Stimulated activated CD4-positive, alpha-beta T cell treated with anti-CD3 and anti-CD28 coated beads, Interleukin-15, amount 100 ng/mL, for 24 hours (primary cell): Measurements from ENCODE around the gene CDH1.
A peak's percentile ranks its signal among the peaks of the same experiment; 100 is the strongest.

Source experiments
- DNase-seq: peaks from one replicate; pipeline ENCODE4 v3.0.0-alpha.2; 2020

CDH1 gene

GRCh38 chr16:68732741-68733399 lies 4.2 kb upstream of the CDH1 start:
- DNase-seq, result no peak

GRCh38 chr16:68733570-68733969 lies 3.5 kb upstream of the CDH1 start:
- DNase-seq, result no peak

DNA sequence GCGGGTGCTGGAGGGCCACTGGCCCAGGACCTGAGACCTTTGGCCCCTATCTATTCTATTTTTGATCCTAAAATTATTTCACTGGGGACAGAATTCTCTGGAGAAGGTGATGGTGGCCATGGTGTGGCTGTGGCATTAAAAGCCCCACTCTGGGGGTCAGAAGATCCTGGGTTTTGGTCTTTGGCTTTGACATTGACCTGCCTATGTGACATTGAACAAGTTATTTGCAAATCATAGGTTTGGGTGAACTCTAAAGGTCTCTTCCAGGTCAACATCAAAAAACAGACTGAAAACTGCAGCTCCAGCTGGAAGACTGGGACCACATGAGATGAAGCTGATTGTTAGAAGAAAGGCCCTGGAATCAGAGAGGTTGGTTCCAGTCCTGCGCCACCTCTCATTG lies 2.3 kb upstream of the CDH1 start:
- DNase-seq, result no peak

GRCh38 chr16:68736561-68736960 lies 531 bp upstream of the CDH1 start:
- no peak for DNase-seq

GRCh38 chr16:68737730-68738629 lies 888 bp downstream of the CDH1 start:
- no peak for DNase-seq

DNA sequence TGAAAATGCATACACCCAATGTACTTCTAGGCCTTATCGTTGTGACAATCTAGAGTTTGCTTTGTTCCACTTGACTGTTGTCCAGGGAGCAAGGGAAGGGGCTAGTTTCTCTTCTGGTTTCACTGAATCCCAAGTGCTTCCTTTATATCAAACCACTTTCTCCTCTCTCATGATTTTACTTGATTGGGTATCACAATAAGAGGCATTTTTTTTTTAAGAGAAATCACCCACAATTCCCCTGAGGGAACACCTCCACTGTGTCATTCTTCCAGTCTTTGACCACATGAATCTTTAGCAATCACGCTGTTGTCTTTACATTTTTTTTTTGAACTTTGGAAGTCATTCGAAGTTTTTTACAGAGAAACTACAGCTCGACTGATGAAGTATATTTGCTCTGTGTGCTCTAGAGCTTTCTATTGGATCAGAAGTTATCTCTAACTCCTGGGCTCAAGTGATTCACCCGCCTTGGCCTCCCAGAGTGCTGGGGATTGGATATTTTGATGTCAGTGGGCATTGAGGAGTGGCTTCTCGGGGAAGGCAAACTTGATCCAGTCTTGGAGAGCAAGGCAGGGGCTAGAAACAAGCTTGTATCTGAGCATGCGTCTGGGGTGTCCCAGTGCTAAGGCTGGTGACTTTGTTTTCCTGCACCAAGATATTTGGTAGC lies 3.0 kb downstream of the CDH1 start:
- DNase-seq, result no peak

- DNase-seq, result no peak
Measured at GRCh38 chr16:68740628-68741346, 3.7 kb downstream of the CDH1 start.

DNA sequence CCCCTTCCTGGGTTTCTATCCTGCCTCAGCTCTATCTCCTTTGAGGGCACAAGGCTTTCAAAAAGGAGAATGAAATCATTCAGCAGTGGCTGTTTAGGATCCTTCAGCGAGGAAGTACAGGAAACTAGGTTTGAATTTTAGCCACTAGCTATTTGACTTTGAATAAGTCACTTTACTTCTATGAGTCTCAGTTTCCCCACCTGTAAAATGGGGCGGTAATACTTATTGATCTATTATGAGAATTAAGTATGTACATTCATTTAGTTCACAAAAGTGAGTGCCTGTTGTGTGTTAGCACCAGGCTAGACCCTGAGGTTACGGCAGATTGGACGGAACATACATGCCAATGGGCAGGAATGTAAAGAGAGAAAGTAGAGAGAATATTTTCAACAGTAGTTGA lies 6.6 kb downstream of the CDH1 start:
- DNase-seq, result no peak

DNA sequence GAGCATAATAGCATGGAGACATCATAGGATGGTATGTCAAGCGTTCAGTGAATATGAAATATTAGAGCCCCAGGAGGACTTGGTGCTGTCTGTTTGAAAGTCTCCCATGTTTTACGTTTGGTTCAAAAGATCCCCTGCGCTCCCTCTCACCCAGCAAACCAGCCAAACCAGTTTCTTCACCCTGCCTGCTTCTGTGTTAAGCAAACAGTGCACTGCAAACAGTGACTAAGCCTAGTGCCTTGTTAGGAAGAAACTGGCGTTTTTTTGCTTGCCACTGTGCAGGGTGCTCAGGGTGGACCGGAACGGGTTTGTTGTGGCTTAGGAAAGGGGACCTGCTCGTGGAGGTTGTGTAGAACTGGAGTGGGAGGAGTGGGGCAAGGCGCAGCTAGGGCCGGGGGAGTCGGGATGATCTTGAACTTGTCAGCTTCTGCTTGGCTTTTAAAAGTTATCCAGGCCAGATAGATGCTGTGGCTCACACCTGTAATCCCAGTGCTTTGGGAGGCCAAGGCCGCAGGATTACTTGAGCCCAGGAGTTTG lies 7.7 kb downstream of the CDH1 start:
- no peak for DNase-seq

DNA sequence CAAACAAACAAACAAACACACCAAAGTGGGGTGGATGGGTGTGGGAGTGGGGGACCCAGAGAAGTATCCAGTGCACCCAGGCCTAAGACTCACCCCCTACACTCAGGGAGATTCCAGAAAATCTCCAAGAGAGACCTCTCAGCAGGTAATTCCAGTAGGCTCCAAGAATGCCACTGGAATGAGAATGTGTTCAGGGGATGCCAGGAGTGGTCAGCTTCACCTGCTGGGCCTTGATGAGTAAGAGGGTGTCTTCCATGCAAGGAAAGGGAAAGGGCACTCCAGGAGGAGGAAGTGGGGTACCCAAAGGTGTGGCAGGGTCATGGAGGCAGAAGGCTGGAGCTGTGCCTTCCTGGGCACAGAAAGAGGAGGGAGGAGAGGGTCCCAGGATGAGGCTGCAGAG lies 9.9 kb downstream of the CDH1 start:
- DNase-seq, result no peak

- no peak for DNase-seq
Measured at GRCh38 chr16:68749432-68749831, 12.3 kb downstream of the CDH1 start.

DNA sequence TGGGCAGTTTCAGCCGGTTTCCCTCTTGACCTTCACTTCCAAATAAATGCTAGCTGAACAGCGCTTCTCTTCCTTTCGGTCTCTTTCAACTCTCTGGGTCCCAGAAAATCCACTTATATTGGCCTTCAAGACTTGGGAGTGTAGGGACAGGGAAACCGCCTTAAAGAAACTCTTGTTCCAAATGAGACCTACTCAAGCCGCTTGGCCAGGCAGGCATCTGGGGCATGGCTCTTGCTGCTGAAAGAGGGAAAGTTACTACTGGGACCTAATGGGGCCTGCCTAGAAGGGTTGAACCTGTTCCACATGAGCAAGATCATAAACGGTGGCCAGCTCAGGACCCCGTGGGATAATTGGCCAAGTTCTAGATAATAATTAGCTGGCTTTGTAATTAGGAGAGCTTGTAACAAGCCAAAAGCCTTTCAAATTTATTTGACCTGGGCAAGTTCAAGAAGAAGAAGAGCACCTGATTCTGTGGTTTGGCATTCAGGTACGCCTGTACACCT lies 13.2 kb downstream of the CDH1 start:
- no peak for DNase-seq

- no peak for DNase-seq
Measured at GRCh38 chr16:68751160-68751559, 14.1 kb downstream of the CDH1 start.

- DNase-seq, result peak; percentile 69
Measured at GRCh38 chr16:68752602-68753001, 15.5 kb downstream of the CDH1 start.

GRCh38 chr16:68754084-68754792 lies 17.1 kb downstream of the CDH1 start:
- no peak for DNase-seq

DNA sequence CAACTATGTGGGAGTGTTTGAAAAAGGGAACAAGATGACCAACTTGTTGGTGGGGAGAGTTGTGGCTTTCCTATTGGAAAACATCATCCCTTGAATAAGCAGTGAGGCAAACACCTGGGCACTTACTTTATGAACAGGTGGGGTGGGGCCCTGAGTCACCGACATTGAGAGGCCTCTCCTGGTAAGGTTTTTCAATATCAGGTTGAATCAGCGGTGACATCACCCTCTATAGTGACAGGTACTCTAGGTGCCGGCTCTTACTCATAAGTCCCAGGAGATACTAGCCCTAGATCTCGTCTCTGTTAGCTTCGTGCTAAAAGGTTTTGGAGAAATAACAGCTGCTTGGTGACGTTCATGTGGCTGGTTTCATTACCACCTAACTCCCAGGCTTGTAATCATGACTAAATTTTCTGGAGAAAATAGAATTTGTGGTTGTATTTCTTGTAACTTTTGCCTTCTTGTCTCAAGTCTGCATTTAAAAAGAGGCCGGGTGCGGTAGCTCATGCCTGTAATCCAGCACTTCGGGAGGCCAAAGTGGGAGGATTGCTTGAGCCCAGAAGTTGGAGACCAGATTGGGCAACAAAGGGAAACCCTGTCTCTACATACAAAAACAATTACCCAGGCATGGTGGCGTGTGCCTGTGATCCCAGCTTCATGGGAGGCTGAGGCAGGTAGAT lies 19.3 kb downstream of the CDH1 start:
- peak; percentile 91 for DNase-seq

DNA sequence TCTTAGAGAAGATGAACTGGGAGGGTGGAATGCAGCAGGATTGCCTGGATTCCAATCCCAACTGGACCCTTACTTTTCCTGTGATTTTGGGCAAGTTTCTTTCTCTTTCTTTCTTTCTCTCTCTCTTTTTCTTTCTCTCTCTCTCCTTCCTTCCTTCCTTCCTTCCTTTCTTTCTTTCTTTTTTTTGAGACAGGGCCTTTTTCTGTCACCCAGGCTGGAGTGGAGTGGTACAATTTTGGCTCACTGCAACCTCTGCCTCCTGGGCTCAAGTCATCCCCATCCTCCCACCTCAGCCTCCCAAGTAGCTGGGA lies 20.5 kb downstream of the CDH1 start:
- no peak for DNase-seq

- DNase-seq, result no peak
Measured at GRCh38 chr16:68759062-68759461, 22.0 kb downstream of the CDH1 start.

DNA sequence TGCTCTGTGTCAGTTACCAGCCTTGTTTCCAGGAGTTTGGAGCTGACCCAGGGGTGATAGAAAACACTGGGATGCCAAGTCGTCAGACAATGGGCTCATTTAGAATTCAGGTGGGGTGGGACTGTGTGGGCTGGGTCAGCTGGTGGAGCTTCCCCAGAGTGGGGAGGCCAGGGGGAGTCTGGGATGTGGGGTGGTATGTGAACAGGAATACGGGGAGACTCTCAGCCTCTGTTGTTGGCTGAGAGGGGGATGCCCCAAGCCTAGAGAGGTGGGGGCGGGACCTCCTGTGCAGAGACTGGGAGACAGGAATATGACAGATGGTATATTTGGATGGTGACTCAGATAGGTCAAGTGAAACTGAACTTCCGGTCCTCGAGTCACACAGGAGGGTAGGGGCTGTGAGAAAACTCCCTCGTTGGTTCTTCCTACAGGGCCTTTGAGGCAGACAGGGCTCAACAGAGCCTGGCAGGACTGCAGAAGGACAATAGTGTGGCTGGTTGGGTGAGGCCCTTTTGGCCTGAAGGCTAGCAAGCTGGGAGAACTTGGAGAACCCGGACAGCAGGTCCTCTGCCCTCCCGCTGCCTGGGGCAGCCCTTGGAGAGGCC lies 23.7 kb downstream of the CDH1 start:
- DNase-seq, result peak; percentile 82

GRCh38 chr16:68762996-68763756 lies 26.1 kb downstream of the CDH1 start:
- no peak for DNase-seq
